HEK293 (cell line): ENCODE data around the gene TET3.

Experiments used
- CTCF ChIA-PET: fragments of 350-600 bp; formaldehyde crosslinking; extraction: SDS; loops from one replicate; lab custom pipeline; 2021; ENCODE audit warnings: antibody characterized with exemption; lab: Yijun Ruan, JAX
- POLR2A ChIA-PET: fragments of 300-600 bp; formaldehyde crosslinking; extraction: SDS; loops from one replicate; lab custom pipeline; 2020; ENCODE audit warnings: antibody characterized with exemption, inconsistent platforms; lab: Yijun Ruan, JAX
- H3K27ac ChIP-seq: fragments of 200-500 bp; sonication (Bioruptor generic); 2 replicates; pipeline ENCODE4 v1.5.1; 2014; ENCODE audit warnings: low read depth, low read length, control low read depth, inconsistent platforms; ENCODE audit errors: extremely low read depth
- H3K36me3 ChIP-seq, 2 experiments: fragments of 200-500 bp in 1 of 2; sonication (Bioruptor generic) in 1 of 2; 1 replicate in 1 of 2; 2 replicates in 1 of 2; pipeline ENCODE4 v1.5.1; 2014 to 2017; ENCODE audit warnings: inconsistent platforms in 2 of 2, low read length in 2 of 2; ENCODE audit not compliant: control insufficient read depth in 2 of 2, insufficient read depth in 1 of 2
- H3K4me1 ChIP-seq: fragments of 200-500 bp; sonication (Bioruptor generic); 2 replicates; pipeline ENCODE4 v1.5.1; 2014; ENCODE audit warnings: mild to moderate bottlenecking, low read length, inconsistent platforms; ENCODE audit not compliant: control insufficient read depth, insufficient read depth
- H3K4me3 ChIP-seq: 2 replicates; pipeline ENCODE4 v1.5.1; 2011; ENCODE audit warnings: low read depth, mild to moderate bottlenecking, control low read depth, low read length, moderate library complexity
- H3K9me3 ChIP-seq: fragments of 200-500 bp; sonication (Bioruptor generic); 2 replicates; pipeline ENCODE4 v1.5.1; 2014; ENCODE audit warnings: low read depth, low read length, inconsistent platforms; ENCODE audit not compliant: control insufficient read depth, insufficient read depth
- BCL11A ChIP-seq: fragments of 450-650 bp; formaldehyde crosslinking; IDR thresholded peaks from 2 replicates; pipeline ENCODE4 v1.5.1; 2016; ENCODE audit warnings: low read depth, missing biosample characterization, missing genetic modification characterization
- GLIS1 ChIP-seq: fragments of 450-650 bp; formaldehyde crosslinking; IDR thresholded peaks from 2 replicates; pipeline ENCODE4 v1.5.1; 2016; ENCODE audit warnings: missing biosample characterization, missing genetic modification characterization
- HOXC10 ChIP-seq: sonication (generic); formaldehyde crosslinking; IDR thresholded peaks from 2 replicates; pipeline ENCODE4 v1.8.1; 2023; ENCODE audit warnings: mild to moderate bottlenecking, missing genetic modification reagents
- IKZF3 ChIP-seq: fragments of 450-650 bp; IDR thresholded peaks from 2 replicates; pipeline ENCODE4 v1.5.0; 2018; ENCODE audit warnings: missing biosample characterization, mild to moderate bottlenecking, missing genetic modification characterization, moderate library complexity
- KLF7 ChIP-seq: fragments of 450-650 bp; formaldehyde crosslinking; IDR thresholded peaks from 2 replicates; pipeline ENCODE4 v1.5.1; 2016; ENCODE audit warnings: missing biosample characterization, missing genetic modification characterization, borderline replicate concordance
- KLF8 ChIP-seq: fragments of 450-650 bp; formaldehyde crosslinking; IDR thresholded peaks from 2 replicates; pipeline ENCODE4 v1.5.1; 2016; ENCODE audit warnings: missing biosample characterization, missing genetic modification characterization
- PRDM10 ChIP-seq: fragments of 450-650 bp; formaldehyde crosslinking; IDR thresholded peaks from 2 replicates; pipeline ENCODE4 v1.5.1; 2016; ENCODE audit warnings: missing biosample characterization, missing genetic modification characterization
- PRDM6 ChIP-seq: fragments of 450-650 bp; formaldehyde crosslinking; IDR thresholded peaks from 2 replicates; pipeline ENCODE4 v1.5.1; 2017; ENCODE audit warnings: missing biosample characterization, missing genetic modification characterization
- SP3 ChIP-seq: fragments of 450-650 bp; formaldehyde crosslinking; IDR thresholded peaks from 2 replicates; pipeline ENCODE4 v1.5.1; 2016; ENCODE audit warnings: missing biosample characterization, missing genetic modification characterization
- YY2 ChIP-seq: fragments of 450-650 bp; formaldehyde crosslinking; IDR thresholded peaks from 2 replicates; pipeline ENCODE4 v1.5.1; 2016; ENCODE audit warnings: missing biosample characterization, missing genetic modification characterization
- ZBTB20 ChIP-seq: fragments of 450-650 bp; formaldehyde crosslinking; IDR thresholded peaks from 2 replicates; pipeline ENCODE4 v1.5.1; 2016; ENCODE audit warnings: missing biosample characterization, missing genetic modification characterization
- ZFHX2 ChIP-seq: fragments of 450-650 bp; formaldehyde crosslinking; conservative IDR thresholded peaks from 2 replicates; pipeline ENCODE4 v1.5.1; 2016; ENCODE audit warnings: missing biosample characterization, missing genetic modification characterization
- ZNF148 ChIP-seq: fragments of 450-650 bp; formaldehyde crosslinking; IDR thresholded peaks from 2 replicates; pipeline ENCODE4 v1.5.0; 2017; ENCODE audit warnings: missing biosample characterization, missing genetic modification characterization, borderline replicate concordance
- ZNF221 ChIP-seq: fragments of 450-650 bp; formaldehyde crosslinking; IDR thresholded peaks from 2 replicates; pipeline ENCODE4 v1.5.1; 2017; ENCODE audit warnings: missing biosample characterization, missing genetic modification characterization, borderline replicate concordance
- ZNF311 ChIP-seq: fragments of 450-650 bp; formaldehyde crosslinking; IDR thresholded peaks from 2 replicates; pipeline ENCODE4 v1.5.1; 2017; ENCODE audit warnings: missing biosample characterization, missing genetic modification characterization, borderline replicate concordance
- ZNF366 ChIP-seq: fragments of 450-650 bp; formaldehyde crosslinking; conservative IDR thresholded peaks from 2 replicates; pipeline ENCODE4 v1.5.1; 2016; ENCODE audit warnings: missing biosample characterization, missing genetic modification characterization
- ZNF391 ChIP-seq: fragments of 450-650 bp; formaldehyde crosslinking; IDR thresholded peaks from 2 replicates; pipeline ENCODE4 v1.5.1; 2016; ENCODE audit warnings: low read depth, missing biosample characterization, missing genetic modification characterization, borderline replicate concordance
- ZNF394 ChIP-seq: fragments of 450-650 bp; formaldehyde crosslinking; IDR thresholded peaks from 2 replicates; pipeline ENCODE4 v1.5.1; 2016; ENCODE audit warnings: missing biosample characterization, missing genetic modification characterization, mild to moderate bottlenecking, moderate library complexity, borderline replicate concordance
- ZNF626 ChIP-seq: fragments of 450-650 bp; sonication (Bioruptor Pico); formaldehyde crosslinking; IDR thresholded peaks from 2 replicates; pipeline ENCODE4 v1.5.1; 2018; ENCODE audit warnings: missing biosample characterization, missing genetic modification characterization, inconsistent platforms
- ZNF704 ChIP-seq: fragments of 450-650 bp; formaldehyde crosslinking; IDR thresholded peaks from 2 replicates; pipeline ENCODE4 v1.5.1; 2016; ENCODE audit warnings: missing biosample characterization, missing genetic modification characterization
- ZNF747 ChIP-seq: fragments of 450-650 bp; formaldehyde crosslinking; IDR thresholded peaks from 2 replicates; pipeline ENCODE4 v1.5.1; 2016; ENCODE audit warnings: missing biosample characterization, missing genetic modification characterization

Gene TET3

GRCh38 chr2:74007711-74008110, 23.0 kb downstream of the TET3 start (continued):
- no peak for TF ChIP-seq ZNF391

- Histone ChIP-seq H3K9me3 (no peaks in the 10 kb centered on the region), H3K4me3 (no peak overlapping the region), H3K4me1 (peaks cover 37% of the 10 kb centered on the region), H3K36me3 (peaks cover 0 to 8% of the 10 kb centered on the region in 2 experiments; a peak in 1 of 3 replicates), H3K27ac (peak overlapping the region; percentile 30; the same call in 1 of the 2 replicates)
- ChIA-PET CTCF (interaction anchor here (0.6 to 0.9 kb wide), 3 partner anchors 9 to 349 kb away, joined by 3 to 5 read pairs (median 3); no protein-coding TSS in a partner anchor), POLR2A (interaction anchor here (0.6 to 1.4 kb wide), 2 partner anchors 9 to 271 kb away, joined by 3 read pairs; no protein-coding TSS in a partner anchor)
- no peak for TF ChIP-seq KLF7 (tag by site-specific recombination)
- TF ChIP-seq ZNF704 (tag by site-specific recombination): no peak
- TF ChIP-seq PRDM6: 0 out of 2 replicates have a peak, but pooled peaks have one; percentile 32
- TF ChIP-seq ZNF394 (tag by site-specific recombination): no peak
- TF ChIP-seq GLIS1: peak; percentile 27; the same call in 1 of the 2 replicates
- no peak for TF ChIP-seq YY2
- TF ChIP-seq ZFHX2: no peak
- no peak for TF ChIP-seq ZNF311 (tag by site-specific recombination)
- 0 out of 2 replicates have a peak, but pooled peaks have one; percentile 28 for TF ChIP-seq ZBTB20 (tag by site-specific recombination)
- no peak for TF ChIP-seq ZNF391
- TF ChIP-seq IKZF3: 0 out of 2 replicates have a peak, but pooled peaks have one; percentile 27
- peak; percentile 39; the same call in 1 of the 2 replicates for TF ChIP-seq PRDM10 (tag by site-specific recombination)
- TF ChIP-seq HOXC10 (CRISPR knock-in tag): no peak
- TF ChIP-seq ZNF366: no peak
Observed at GRCh38 chr2:74008761-74009395, 24.2 kb downstream of the TET3 start.

GRCh38 chr2:74009577-74009976, 24.9 kb downstream of the TET3 start:
- Histone ChIP-seq H3K4me3 (no peak overlapping the region), H3K4me1 (peaks cover 35% of the 10 kb centered on the region), H3K36me3 (peaks cover 0 to 8% of the 10 kb centered on the region in 2 experiments; a peak in 1 of 3 replicates), H3K9me3 (no peaks in the 10 kb centered on the region), H3K27ac (peak overlapping the region; percentile 43; the same call in 1 of the 2 replicates)
- ChIA-PET CTCF (interaction anchor here (0.9 kb wide), 1 partner anchor 9 kb away, joined by 3 read pairs; no protein-coding TSS in a partner anchor), POLR2A (interaction anchor here (1.1 to 1.4 kb wide), 3 partner anchors 10 to 111 kb away, joined by 3 to 7 read pairs (median 3); no protein-coding TSS in a partner anchor)
- no peak for TF ChIP-seq ZNF747 (tag by site-specific recombination)
- TF ChIP-seq SP3 (tag by site-specific recombination): no peak
- TF ChIP-seq ZNF148 (tag by site-specific recombination): no peak
- no peak for TF ChIP-seq ZNF221 (tag by site-specific recombination)
- TF ChIP-seq ZNF626 (tag by site-specific recombination): no peak
- TF ChIP-seq KLF8 (tag by site-specific recombination): no peak
- no peak for TF ChIP-seq BCL11A (tag by site-specific recombination)
